HepG2 (cell line): Measurements from ENCODE around the gene TRIM31. TPM values are rescaled to one million over a fixed set of nuclear protein-coding genes. Genes with fewer than 3 reads are reported as not detected.

Experiments used
- BHLHE40 ChIP-seq: IDR thresholded peaks from 2 replicates; pipeline ENCODE4 v1.6.1; 2011; ENCODE audit warnings: low read length, improper control_type of control experiment
- CBX2 ChIP-seq, 2 experiments: fragments of 200-600 bp in 1 of 2; sonication (generic); formaldehyde crosslinking in 1 of 2; IDR thresholded peaks; 2 replicates each; pipeline versions ENCODE4 v1.7.0 to v1.8.1; 2018 to 2022; ENCODE audit warnings: low read depth in 2 of 2, low read length in 1 of 2, mild to moderate bottlenecking in 1 of 2, missing genetic modification reagents in 1 of 2
- DNMT3B ChIP-seq: conservative IDR thresholded peaks from 2 replicates; pipeline ENCODE4 v1.6.1; 2016; ENCODE audit warnings: missing biosample characterization, control low read depth
- ISX ChIP-seq: sonication (generic); formaldehyde crosslinking; conservative IDR thresholded peaks from 2 replicates; pipeline ENCODE4 v1.5.0; 2020; ENCODE audit warnings: missing genetic modification reagents
- KMT2A ChIP-seq: sonication (generic); formaldehyde crosslinking; IDR thresholded peaks from 2 replicates; pipeline ENCODE4 v1.4.0; 2020; ENCODE audit warnings: missing genetic modification reagents
- MED1 ChIP-seq: sonication (generic); formaldehyde crosslinking; IDR thresholded peaks from 2 replicates; pipeline ENCODE4 v1.4.0; 2020; ENCODE audit warnings: missing genetic modification reagents
- RAD21 ChIP-seq: fragments of 450-650 bp; formaldehyde crosslinking; IDR thresholded peaks from 2 replicates; pipeline ENCODE4 v1.5.0; 2020; ENCODE audit warnings: mild to moderate bottlenecking
- SNAPC2 ChIP-seq: sonication (generic); formaldehyde crosslinking; IDR thresholded peaks from 2 replicates; pipeline ENCODE4 v1.8.1; 2022; ENCODE audit warnings: mild to moderate bottlenecking, missing genetic modification reagents
- TRIM24 ChIP-seq: sonication (generic); formaldehyde crosslinking; IDR thresholded peaks from 2 replicates; pipeline ENCODE4 v1.8.0; 2022; ENCODE audit warnings: mild to moderate bottlenecking, missing genetic modification reagents
- U2AF2 ChIP-seq: fragments of 200-400 bp; formaldehyde crosslinking; IDR thresholded peaks from 2 replicates; pipeline ENCODE4 v1.6.1; 2017; ENCODE audit warnings: low read depth, mild to moderate bottlenecking, low read length
- ZC3H4 ChIP-seq: sonication (generic); formaldehyde crosslinking; IDR thresholded peaks from 2 replicates; pipeline ENCODE4 v1.4.0; 2020; ENCODE audit warnings: missing genetic modification reagents, borderline replicate concordance
- ZNF816 ChIP-seq: sonication (generic); formaldehyde crosslinking; IDR thresholded peaks from 2 replicates; pipeline ENCODE4 v1.8.0; 2022; ENCODE audit warnings: missing genetic modification reagents, mild to moderate bottlenecking, borderline replicate concordance
- polyA plus RNA-seq, 8 experiments: library from polyadenylated mRNA; depleted of rRNA in 3 of 8; stranded (reverse) in 7 of 8; unstranded in 1 of 8; fragments of >200 nt; fragmentation: Illumina TruSeq in 4 of 8; extraction: Trizol in 4 of 8; gene quantifications; 2 replicates each; pipeline versions ENCODE4 v1.2.1 to v1.2.3, GENCODE V29; 2011 to 2016; ENCODE audit warnings: low read depth in 4 of 8, missing spikeins in 1 of 8, mixed read lengths in 1 of 8; ENCODE audit not compliant: insufficient read depth in 1 of 8
- total RNA-seq, 5 experiments: library from RNA; depleted of rRNA; stranded (reverse); fragments of >200 nt; fragmentation: Illumina TruSeq; extraction: Trizol; gene quantifications; 2 replicates each; pipeline ENCODE4 v1.2.3, GENCODE V29; 2016; ENCODE audit warnings: low read depth in 1 of 5
- TF ChIP-seq, protein P1 (sequence below), 2 experiments: fragments of 450-650 bp in 1 of 2; sonication (generic) in 1 of 2; formaldehyde crosslinking in 1 of 2; IDR thresholded peaks; 2 replicates each; pipeline versions ENCODE4 v1.6.1 to v1.8.0; 2016 to 2022; ENCODE audit warnings: antibody characterized with exemption in 1 of 2, mild to moderate bottlenecking in 1 of 2, missing genetic modification reagents in 1 of 2
- TF ChIP-seq, protein P2 (sequence below): sonication (generic); formaldehyde crosslinking; IDR thresholded peaks from 2 replicates; pipeline ENCODE4 v1.4.0; 2020; ENCODE audit warnings: missing genetic modification reagents, borderline replicate concordance
- TF ChIP-seq, protein P3 (sequence below): sonication (generic); formaldehyde crosslinking; IDR thresholded peaks from 2 replicates; pipeline ENCODE4 v1.8.0; 2023; ENCODE audit warnings: mild to moderate bottlenecking, missing genetic modification reagents

Gene TRIM31
- total and polyA plus RNA-seq, 2 of the 13 experiments (the other 11 are each of a cell fraction or from before 2014, with no cell fraction given) = 0.13 to 0.51 TPM

DNA sequence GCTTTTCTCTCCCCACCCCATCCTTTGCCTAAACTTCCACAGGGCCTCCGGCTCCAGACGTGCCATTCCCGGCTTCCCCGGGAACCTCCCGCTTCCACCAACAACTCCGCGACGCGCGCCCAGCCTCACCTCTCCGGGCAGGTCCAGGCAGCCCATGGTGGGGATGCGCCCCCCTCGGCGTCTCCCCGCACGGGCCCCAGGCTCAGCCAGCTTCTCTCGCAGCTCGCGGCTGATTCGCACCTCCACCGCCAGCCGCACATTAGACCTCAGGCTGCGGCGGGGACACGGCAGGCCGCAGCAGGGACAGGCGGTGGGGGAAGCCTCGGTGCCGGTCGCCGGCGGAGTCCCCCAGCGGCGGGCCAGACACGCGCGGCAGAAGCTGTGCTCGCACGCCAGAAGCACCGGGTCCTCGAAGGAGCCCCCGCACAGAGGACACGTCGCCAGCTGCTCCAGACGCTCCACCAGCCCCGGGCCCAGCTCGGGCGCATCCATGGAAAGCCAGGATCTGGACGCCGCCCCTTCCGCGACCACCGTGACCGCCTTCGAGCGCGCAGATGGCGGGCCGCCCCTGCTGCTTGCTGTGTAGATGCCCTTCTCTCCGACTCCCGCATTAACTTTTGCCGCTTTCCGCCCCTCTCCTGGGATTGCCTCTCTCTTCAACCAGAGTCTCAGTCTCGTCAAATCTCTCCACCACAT, 37.6 kb downstream of the TRIM31 start, which contains the start of gene RNF39 (continued):
- TF ChIP-seq, protein P1, sequence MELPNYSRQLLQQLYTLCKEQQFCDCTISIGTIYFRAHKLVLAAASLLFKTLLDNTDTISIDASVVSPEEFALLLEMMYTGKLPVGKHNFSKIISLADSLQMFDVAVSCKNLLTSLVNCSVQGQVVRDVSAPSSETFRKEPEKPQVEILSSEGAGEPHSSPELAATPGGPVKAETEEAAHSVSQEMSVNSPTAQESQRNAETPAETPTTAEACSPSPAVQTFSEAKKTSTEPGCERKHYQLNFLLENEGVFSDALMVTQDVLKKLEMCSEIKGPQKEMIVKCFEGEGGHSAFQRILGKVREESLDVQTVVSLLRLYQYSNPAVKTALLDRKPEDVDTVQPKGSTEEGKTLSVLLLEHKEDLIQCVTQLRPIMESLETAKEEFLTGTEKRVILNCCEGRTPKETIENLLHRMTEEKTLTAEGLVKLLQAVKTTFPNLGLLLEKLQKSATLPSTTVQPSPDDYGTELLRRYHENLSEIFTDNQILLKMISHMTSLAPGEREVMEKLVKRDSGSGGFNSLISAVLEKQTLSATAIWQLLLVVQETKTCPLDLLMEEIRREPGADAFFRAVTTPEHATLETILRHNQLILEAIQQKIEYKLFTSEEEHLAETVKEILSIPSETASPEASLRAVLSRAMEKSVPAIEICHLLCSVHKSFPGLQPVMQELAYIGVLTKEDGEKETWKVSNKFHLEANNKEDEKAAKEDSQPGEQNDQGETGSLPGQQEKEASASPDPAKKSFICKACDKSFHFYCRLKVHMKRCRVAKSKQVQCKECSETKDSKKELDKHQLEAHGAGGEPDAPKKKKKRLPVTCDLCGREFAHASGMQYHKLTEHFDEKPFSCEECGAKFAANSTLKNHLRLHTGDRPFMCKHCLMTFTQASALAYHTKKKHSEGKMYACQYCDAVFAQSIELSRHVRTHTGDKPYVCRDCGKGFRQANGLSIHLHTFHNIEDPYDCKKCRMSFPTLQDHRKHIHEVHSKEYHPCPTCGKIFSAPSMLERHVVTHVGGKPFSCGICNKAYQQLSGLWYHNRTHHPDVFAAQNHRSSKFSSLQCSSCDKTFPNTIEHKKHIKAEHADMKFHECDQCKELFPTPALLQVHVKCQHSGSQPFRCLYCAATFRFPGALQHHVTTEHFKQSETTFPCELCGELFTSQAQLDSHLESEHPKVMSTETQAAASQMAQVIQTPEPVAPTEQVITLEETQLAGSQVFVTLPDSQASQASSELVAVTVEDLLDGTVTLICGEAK (IDR thresholded peaks at IDR 0.05) = no peak
- TF ChIP-seq, protein P1 (CRISPR knock-in tag; IDR thresholded peaks at IDR 0.05) = peak; percentile 79
- TF ChIP-seq, protein P2, sequence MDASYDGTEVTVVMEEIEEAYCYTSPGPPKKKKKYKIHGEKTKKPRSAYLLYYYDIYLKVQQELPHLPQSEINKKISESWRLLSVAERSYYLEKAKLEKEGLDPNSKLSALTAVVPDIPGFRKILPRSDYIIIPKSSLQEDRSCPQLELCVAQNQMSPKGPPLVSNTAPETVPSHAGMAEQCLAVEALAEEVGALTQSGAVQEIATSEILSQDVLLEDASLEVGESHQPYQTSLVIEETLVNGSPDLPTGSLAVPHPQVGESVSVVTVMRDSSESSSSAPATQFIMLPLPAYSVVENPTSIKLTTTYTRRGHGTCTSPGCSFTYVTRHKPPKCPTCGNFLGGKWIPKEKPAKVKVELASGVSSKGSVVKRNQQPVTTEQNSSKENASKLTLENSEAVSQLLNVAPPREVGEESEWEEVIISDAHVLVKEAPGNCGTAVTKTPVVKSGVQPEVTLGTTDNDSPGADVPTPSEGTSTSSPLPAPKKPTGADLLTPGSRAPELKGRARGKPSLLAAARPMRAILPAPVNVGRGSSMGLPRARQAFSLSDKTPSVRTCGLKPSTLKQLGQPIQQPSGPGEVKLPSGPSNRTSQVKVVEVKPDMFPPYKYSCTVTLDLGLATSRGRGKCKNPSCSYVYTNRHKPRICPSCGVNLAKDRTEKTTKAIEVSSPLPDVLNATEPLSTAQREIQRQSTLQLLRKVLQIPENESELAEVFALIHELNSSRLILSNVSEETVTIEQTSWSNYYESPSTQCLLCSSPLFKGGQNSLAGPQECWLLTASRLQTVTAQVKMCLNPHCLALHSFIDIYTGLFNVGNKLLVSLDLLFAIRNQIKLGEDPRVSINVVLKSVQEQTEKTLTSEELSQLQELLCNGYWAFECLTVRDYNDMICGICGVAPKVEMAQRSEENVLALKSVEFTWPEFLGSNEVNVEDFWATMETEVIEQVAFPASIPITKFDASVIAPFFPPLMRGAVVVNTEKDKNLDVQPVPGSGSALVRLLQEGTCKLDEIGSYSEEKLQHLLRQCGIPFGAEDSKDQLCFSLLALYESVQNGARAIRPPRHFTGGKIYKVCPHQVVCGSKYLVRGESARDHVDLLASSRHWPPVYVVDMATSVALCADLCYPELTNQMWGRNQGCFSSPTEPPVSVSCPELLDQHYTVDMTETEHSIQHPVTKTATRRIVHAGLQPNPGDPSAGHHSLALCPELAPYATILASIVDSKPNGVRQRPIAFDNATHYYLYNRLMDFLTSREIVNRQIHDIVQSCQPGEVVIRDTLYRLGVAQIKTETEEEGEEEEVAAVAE (CRISPR knock-in tag) = no peak
- no peak for TF ChIP-seq ISX
- TF ChIP-seq BHLHE40 = no peak
- no peak for TF ChIP-seq ZC3H4 (CRISPR knock-in tag)
- no peak for TF ChIP-seq ZNF816 (CRISPR knock-in tag)
- no peak for TF ChIP-seq DNMT3B
- TF ChIP-seq RAD21 (CRISPR knock-in tag) = peak; percentile 18; the same call in 1 of the 2 replicates
- TF ChIP-seq KMT2A (CRISPR knock-in tag) = peak; percentile 23; the same call in 1 of the 2 replicates
- TF ChIP-seq MED1 (CRISPR knock-in tag) = peak; percentile 46; the same call in 1 of the 2 replicates
- TF ChIP-seq, protein P3, sequence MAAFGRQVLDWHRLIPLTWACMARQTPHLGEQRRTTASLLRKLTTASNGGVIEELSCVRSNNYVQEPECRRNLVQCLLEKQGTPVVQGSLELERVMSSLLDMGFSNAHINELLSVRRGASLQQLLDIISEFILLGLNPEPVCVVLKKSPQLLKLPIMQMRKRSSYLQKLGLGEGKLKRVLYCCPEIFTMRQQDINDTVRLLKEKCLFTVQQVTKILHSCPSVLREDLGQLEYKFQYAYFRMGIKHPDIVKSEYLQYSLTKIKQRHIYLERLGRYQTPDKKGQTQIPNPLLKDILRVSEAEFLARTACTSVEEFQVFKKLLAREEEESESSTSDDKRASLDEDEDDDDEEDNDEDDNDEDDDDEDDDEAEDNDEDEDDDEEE (CRISPR knock-in tag) = no peak
- TF ChIP-seq U2AF2 = no peak
- TF ChIP-seq CBX2 (IDR thresholded peaks at IDR 0.05; ENCODE audit: low read depth, low read length) = no peak
- no peak; the same call in none of the 2 replicates for TF ChIP-seq CBX2 (CRISPR knock-in tag; IDR thresholded peaks at IDR 0.05; ENCODE audit: low read depth)
- TF ChIP-seq SNAPC2 (CRISPR knock-in tag) = no peak
- TF ChIP-seq TRIM24 (CRISPR knock-in tag) = no peak
